PC-9 (cell line): ENCODE data around the gene CYSRT1.

Experiments used
- EZH2 ChIP-seq: fragments of 200-600 bp; sonication (generic); IDR thresholded peaks from 2 replicates; pipeline ENCODE4 v1.8.0; 2017; ENCODE audit warnings: antibody characterized with exemption, low read depth
- TF ChIP-seq, protein P1 (sequence below): fragments of 200-600 bp; sonication (generic); conservative IDR thresholded peaks from 2 replicates; pipeline ENCODE4 v1.6.1; 2017; ENCODE audit warnings: mixed run types, antibody characterized with exemption, mild to moderate bottlenecking, moderate library complexity

DNA sequence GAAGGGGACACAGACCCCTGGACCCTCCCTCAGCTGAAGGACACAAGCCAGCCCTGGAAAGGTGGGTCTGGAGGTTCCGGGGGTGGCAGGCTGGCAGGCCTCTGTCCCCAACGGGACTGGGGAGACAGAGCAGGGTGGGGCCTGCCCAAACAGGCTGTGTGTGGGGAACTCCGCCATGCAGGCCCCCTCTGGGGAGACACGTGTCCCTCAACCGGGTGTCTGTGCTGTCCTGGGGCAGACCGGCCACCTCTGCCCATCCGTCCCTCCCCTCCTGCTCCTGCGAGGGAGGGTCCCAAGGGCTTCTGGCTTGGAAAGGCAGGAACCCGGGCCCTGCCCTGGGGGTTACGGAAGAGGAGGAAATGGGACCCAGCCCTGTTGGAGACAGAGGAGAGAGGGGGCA, 7.1 kb downstream of the CYSRT1 start:
- TF ChIP-seq, protein P1, sequence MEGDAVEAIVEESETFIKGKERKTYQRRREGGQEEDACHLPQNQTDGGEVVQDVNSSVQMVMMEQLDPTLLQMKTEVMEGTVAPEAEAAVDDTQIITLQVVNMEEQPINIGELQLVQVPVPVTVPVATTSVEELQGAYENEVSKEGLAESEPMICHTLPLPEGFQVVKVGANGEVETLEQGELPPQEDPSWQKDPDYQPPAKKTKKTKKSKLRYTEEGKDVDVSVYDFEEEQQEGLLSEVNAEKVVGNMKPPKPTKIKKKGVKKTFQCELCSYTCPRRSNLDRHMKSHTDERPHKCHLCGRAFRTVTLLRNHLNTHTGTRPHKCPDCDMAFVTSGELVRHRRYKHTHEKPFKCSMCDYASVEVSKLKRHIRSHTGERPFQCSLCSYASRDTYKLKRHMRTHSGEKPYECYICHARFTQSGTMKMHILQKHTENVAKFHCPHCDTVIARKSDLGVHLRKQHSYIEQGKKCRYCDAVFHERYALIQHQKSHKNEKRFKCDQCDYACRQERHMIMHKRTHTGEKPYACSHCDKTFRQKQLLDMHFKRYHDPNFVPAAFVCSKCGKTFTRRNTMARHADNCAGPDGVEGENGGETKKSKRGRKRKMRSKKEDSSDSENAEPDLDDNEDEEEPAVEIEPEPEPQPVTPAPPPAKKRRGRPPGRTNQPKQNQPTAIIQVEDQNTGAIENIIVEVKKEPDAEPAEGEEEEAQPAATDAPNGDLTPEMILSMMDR, result no peak
- TF ChIP-seq EZH2, result no peak
